Upper lobe of right lung (tissue), 1 donor: Measurements from ENCODE around the gene PPARD. TPM values are rescaled to one million over a fixed set of nuclear protein-coding genes. Genes with fewer than 3 reads are reported as not detected.
"Not testable (repeated sequence)": the region's sequence is repeated elsewhere in the genome, so short reads cannot be mapped to it uniquely, and the experiment has no call there.

ENCODE experiments used
- ATAC-seq: fragments of 200-7000 bp; cut with Tn5 transposase; one replicate; pipeline ENCODE4 v1.9.1; 2020; ENCODE audit warnings: mild to moderate bottlenecking, moderate library complexity
- DNase-seq: peaks from one replicate; pipeline ENCODE4 v3.0.0-alpha.2; 2020
- H3K27ac ChIP-seq: fragments of 200-600 bp; one replicate; pipeline ENCODE4 v1.8.0; 2022
- H3K27me3 ChIP-seq: fragments of 200-600 bp; one replicate; pipeline ENCODE4 v1.8.0; 2022; ENCODE audit warnings: mild to moderate bottlenecking
- H3K36me3 ChIP-seq: fragments of 200-600 bp; one replicate; pipeline ENCODE4 v1.8.0; 2022
- H3K4me1 ChIP-seq: fragments of 200-600 bp; one replicate; pipeline ENCODE4 v1.8.0; 2022
- H3K4me3 ChIP-seq: fragments of 200-600 bp; one replicate; pipeline ENCODE4 v1.8.0; 2022; ENCODE audit warnings: mild to moderate bottlenecking
- H3K9me3 ChIP-seq: fragments of 200-600 bp; one replicate; pipeline ENCODE4 v1.8.0; 2022
- CTCF ChIP-seq: fragments of 200-600 bp; IDR thresholded peaks from one replicate; pipeline ENCODE4 v1.8.0; 2022; ENCODE audit warnings: antibody characterized with exemption
- intact Hi-C: fragments of 100-400 bp; cut with DNase I; formaldehyde crosslinking; loops from one replicate; pipeline ENCODE4 v1.11.0; 2022
- total RNA-seq: library from RNA; stranded (reverse); fragmentation: NEBNext Ultra II Directional; extraction: Animal tissue kit (Norgen Biotek cat#: 25700); gene quantifications from one replicate; pipeline ENCODE4 v1.2.1, GENCODE V29; 2021
- donor health status: DM: no; HTN: yes; CAD: no; lungs with severe emphysema.

Gene PPARD
- total RNA-seq, 1 donor from 2014 or later, result 31.6 TPM

- Histone ChIP-seq H3K4me3 (peak overlapping the region; percentile 21), H3K4me1 (peaks cover 25% of the 10 kb centered on the region), H3K36me3 (no peaks in the 10 kb centered on the region), H3K9me3 (no peaks in the 10 kb centered on the region), H3K27me3 (no peaks in the 10 kb centered on the region), H3K27ac (peak overlapping the region; percentile 71)
- DNase-seq (no peak), ATAC-seq (peak; percentile 81)
- intact Hi-C loops, result no loop called here
- no peak for TF ChIP-seq CTCF
These were observed 39.6 kb upstream of the PPARD start for GRCh38 chr6:35302604-35303241.

GRCh38 chr6:35304299-35304698, 38.1 kb upstream of the PPARD start:
- Histone ChIP-seq H3K36me3 (no peaks in the 10 kb centered on the region), H3K27ac (no peak overlapping the region), H3K4me3 (no peak overlapping the region), H3K9me3 (no peaks in the 10 kb centered on the region), H3K27me3 (no peaks in the 10 kb centered on the region), H3K4me1 (peaks cover 16% of the 10 kb centered on the region)
- no peak for TF ChIP-seq CTCF
- intact Hi-C loops, result no loop called here
- ATAC-seq (no peak), DNase-seq (no peak)

- DNase-seq, result no peak
- Histone ChIP-seq H3K9me3 (no peaks in the 10 kb centered on the region), H3K4me3 (no peak overlapping the region), H3K27me3 (no peaks in the 10 kb centered on the region), H3K27ac (no peak overlapping the region), H3K36me3 (no peaks in the 10 kb centered on the region), H3K4me1 (peaks cover 16% of the 10 kb centered on the region)
- no peak for ATAC-seq
- no peak for TF ChIP-seq CTCF
- intact Hi-C loops, result no loop called here
These were observed 37.2 kb upstream of the PPARD start for GRCh38 chr6:35305117-35305516.

GRCh38 chr6:35307138-35307537, 35.2 kb upstream of the PPARD start:
- H3K9me3 ChIP-seq, DNase-seq, H3K4me3 ChIP-seq, intact Hi-C loops, H3K36me3 ChIP-seq, H3K27ac ChIP-seq, H3K27me3 ChIP-seq, ATAC-seq: not testable (repeated sequence)
- peaks cover 24% of the 10 kb centered on the region for H3K4me1 ChIP-seq

- intact Hi-C loops, H3K27ac ChIP-seq: not testable (repeated sequence)
- H3K4me1 ChIP-seq, result peaks cover 12% of the 10 kb centered on the region
These were observed 33.8 kb upstream of the PPARD start for GRCh38 chr6:35308543-35308942.

GRCh38 chr6:35309611-35310264, 32.6 kb upstream of the PPARD start:
- no peak for DNase-seq
- no peaks in the 10 kb centered on the region for H3K9me3 ChIP-seq
- H3K4me1 ChIP-seq, result peaks cover 12% of the 10 kb centered on the region
- no peak overlapping the region for H3K27ac ChIP-seq
- no peak for ATAC-seq
- no peak overlapping the region for H3K4me3 ChIP-seq
- TF ChIP-seq CTCF, result no peak
- intact Hi-C loops, result no loop called here
- H3K27me3 ChIP-seq, result no peaks in the 10 kb centered on the region
- no peaks in the 10 kb centered on the region for H3K36me3 ChIP-seq

More at GRCh38 chr6:35308543-35308942, 33.8 kb upstream of the PPARD start:
- not testable (repeated sequence) for H3K27me3 ChIP-seq, H3K9me3 ChIP-seq, H3K4me3 ChIP-seq, H3K36me3 ChIP-seq, DNase-seq, ATAC-seq
